Caco-2 (cell line): Measurements from ENCODE around the gene LYPD6. TPM values are rescaled to one million over a fixed set of nuclear protein-coding genes. Genes with fewer than 3 reads are reported as not detected.

Experiments
- BruUV-seq: library from RNA; stranded (reverse); fragments of 400-500 nt; replicated peaks from 2 replicates; lab custom pipeline; 2021; lab: Mats Ljungman, UMichigan
- CTCF ChIA-PET: fragments of 300-600 bp; sonication (Branson Sonifier 250); formaldehyde crosslinking; loops from one replicate; lab custom pipeline; 2022; ENCODE audit warnings: antibody characterized with exemption; lab: Charles Lee
- POLR2A ChIA-PET: fragments of 300-600 bp; sonication (Branson Sonifier 250); formaldehyde crosslinking; loops from one replicate; lab custom pipeline; 2022; ENCODE audit warnings: antibody characterized with exemption; lab: Charles Lee
- DNase-seq, 2 experiments: peaks; one replicate each; pipeline versions ENCODE4 v3.0.0 to v3.0.0-alpha.2; 2020 to 2022
- H3K27me3 ChIP-seq: replicated peaks from 2 replicates; pipeline ENCODE4 v1.6.0; 2011; ENCODE audit warnings: low read length; ENCODE audit not compliant: control insufficient read depth, insufficient read depth
- H3K36me3 ChIP-seq: 2 replicates; pipeline ENCODE4 v1.5.1; 2011; ENCODE audit warnings: low read length; ENCODE audit not compliant: control insufficient read depth, insufficient read depth
- H3K4me1 ChIP-seq: fragments of 250-450 bp; sonication (Bioruptor Pico); 2 replicates; pipeline ENCODE4 v1.5.1; 2020; ENCODE audit warnings: mild to moderate bottlenecking
- H3K4me3 ChIP-seq: 2 replicates; pipeline ENCODE4 v1.5.1; 2011; ENCODE audit warnings: low read depth, mild to moderate bottlenecking, control low read depth, low read length
- H3K9me3 ChIP-seq: fragments of 250-450 bp; sonication (Bioruptor Pico); 2 replicates; pipeline ENCODE4 v1.5.1; 2020; ENCODE audit warnings: mild to moderate bottlenecking, moderate library complexity
- H3K27ac Mint-ChIP-seq: one replicate; pipeline ENCODE4 v1.8.0; 2022; ENCODE audit warnings: mixed read lengths; ENCODE audit not compliant: unreplicated experiment
- H3K27me3 Mint-ChIP-seq: one replicate; pipeline ENCODE4 v1.8.0; 2022; ENCODE audit warnings: mixed read lengths; ENCODE audit not compliant: insufficient read depth, unreplicated experiment
- H3K36me3 Mint-ChIP-seq: one replicate; pipeline ENCODE4 v1.8.0; 2022; ENCODE audit warnings: mild to moderate bottlenecking, mixed read lengths; ENCODE audit not compliant: insufficient read depth, unreplicated experiment
- H3K4me1 Mint-ChIP-seq: one replicate; pipeline ENCODE4 v1.8.0; 2022; ENCODE audit warnings: low read depth, mixed read lengths; ENCODE audit not compliant: unreplicated experiment
- H3K4me3 Mint-ChIP-seq: one replicate; pipeline ENCODE4 v1.8.0; 2022; ENCODE audit warnings: mild to moderate bottlenecking, moderate library complexity, mixed read lengths; ENCODE audit not compliant: unreplicated experiment
- H3K9me3 Mint-ChIP-seq: one replicate; pipeline ENCODE4 v1.8.0; 2022; ENCODE audit warnings: mixed read lengths; ENCODE audit not compliant: unreplicated experiment
- CTCF ChIP-seq, 2 experiments: fragments of 200-600 bp in 1 of 2; IDR thresholded peaks; 1 replicate in 1 of 2; 2 replicates in 1 of 2; pipeline versions ENCODE4 v1.5.1 to v1.8.0; 2011 to 2022; ENCODE audit warnings: antibody characterized with exemption in 1 of 2, control low read depth in 1 of 2, inconsistent platforms in 1 of 2, low read depth in 1 of 2, low read length in 1 of 2, mild to moderate bottlenecking in 1 of 2, moderate library complexity in 1 of 2; ENCODE audit not compliant: insufficient read depth in 1 of 2, severe bottlenecking in 1 of 2, unreplicated experiment in 1 of 2
- intact Hi-C: fragments of 100-400 bp; cut with micrococcal nuclease; formaldehyde crosslinking; loops from one replicate; pipeline ENCODE4 v1.10.0; 2022; ENCODE audit not compliant: unreplicated experiment
- total RNA-seq: library from RNA; stranded (reverse); gene quantifications from 2 replicates; pipeline ENCODE4 v1.2.3, GENCODE V29; 2022

Gene LYPD6
- total RNA-seq, 1 experiment from 2014 or later, result 9.0 TPM

- Histone ChIP-seq H3K4me3 (no peak overlapping the region), H3K9me3 (0 out of 2 replicates have a peak, but pooled peaks cover 5% of the 10 kb centered on the region), H3K4me1 (peaks cover 56% of the 10 kb centered on the region), H3K27me3 (no peaks in the 10 kb centered on the region), H3K36me3 (no peaks in the 10 kb centered on the region; the same call in 1 of the 2 replicates)
- intact Hi-C loops, result loop anchor here (1.0 kb wide), 1 partner anchor 43 kb away; no protein-coding TSS in a partner anchor
- CTCF ChIA-PET, result no interaction called here
- H3K4me1 Mint-ChIP-seq, result peaks cover 41% of the 10 kb centered on the region
- H3K4me3 Mint-ChIP-seq, result peak overlapping the region; percentile 2
- TSS peak; percentile 91 for BruUV-seq
- H3K36me3 Mint-ChIP-seq, result peaks cover 4% of the 10 kb centered on the region
- no peak for TF ChIP-seq CTCF (IDR thresholded peaks at IDR 0.05; ENCODE audit: insufficient read depth in 1 of 2, low read depth in 1 of 2, low read length in 1 of 2, severe bottlenecking in 1 of 2, unreplicated experiment in 1 of 2)
- DNase-seq, result peak in 1 of 2 experiments; percentile 43
- peak overlapping the region; percentile 71 for H3K27ac Mint-ChIP-seq
- no peaks in the 10 kb centered on the region for H3K27me3 Mint-ChIP-seq
- H3K9me3 Mint-ChIP-seq, result no peaks in the 10 kb centered on the region
- POLR2A ChIA-PET, result no interaction called here
These were observed 92.6 kb downstream of the LYPD6 start for GRCh38 chr2:149422991-149423338.

DNA sequence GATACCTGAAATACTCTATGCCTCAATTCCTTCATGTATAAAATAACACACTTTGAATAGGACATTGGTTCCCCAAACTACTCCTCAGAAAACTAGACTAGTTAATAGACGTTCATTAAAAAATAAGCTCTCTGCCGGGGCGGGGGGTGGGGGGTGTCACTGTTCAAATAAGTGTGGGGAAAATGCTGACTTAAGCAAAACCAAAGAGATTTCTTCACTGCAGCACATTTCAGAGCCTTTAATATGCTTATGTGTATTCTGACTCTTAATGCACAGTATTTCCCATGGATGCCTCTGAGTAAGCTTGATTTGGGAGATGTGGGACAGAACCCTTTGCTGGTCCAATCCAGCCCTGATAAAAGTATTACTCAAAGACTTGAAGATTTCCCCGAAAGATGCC, 93.2 kb downstream of the LYPD6 start:
- Mint-ChIP-seq H3K27me3 (no peaks in the 10 kb centered on the region), H3K4me1 (peaks cover 36% of the 10 kb centered on the region), H3K9me3 (no peaks in the 10 kb centered on the region), H3K27ac (peak overlapping the region; percentile 52), H3K36me3 (peaks cover 4% of the 10 kb centered on the region), H3K4me3 (no peak overlapping the region)
- no TSS peak for BruUV-seq
- Histone ChIP-seq H3K36me3 (no peaks in the 10 kb centered on the region; the same call in 1 of the 2 replicates), H3K27me3 (no peaks in the 10 kb centered on the region), H3K9me3 (0 out of 2 replicates have a peak, but pooled peaks cover 5% of the 10 kb centered on the region), H3K4me1 (peaks cover 50% of the 10 kb centered on the region), H3K4me3 (no peak overlapping the region)
- POLR2A ChIA-PET, result no interaction called here
- intact Hi-C loops, result no loop called here
- TF ChIP-seq CTCF (IDR thresholded peaks at IDR 0.05; ENCODE audit: insufficient read depth in 1 of 2, low read depth in 1 of 2, low read length in 1 of 2, severe bottlenecking in 1 of 2, unreplicated experiment in 1 of 2), result no peak
- DNase-seq, result no peak
- CTCF ChIA-PET, result no interaction called here

DNA sequence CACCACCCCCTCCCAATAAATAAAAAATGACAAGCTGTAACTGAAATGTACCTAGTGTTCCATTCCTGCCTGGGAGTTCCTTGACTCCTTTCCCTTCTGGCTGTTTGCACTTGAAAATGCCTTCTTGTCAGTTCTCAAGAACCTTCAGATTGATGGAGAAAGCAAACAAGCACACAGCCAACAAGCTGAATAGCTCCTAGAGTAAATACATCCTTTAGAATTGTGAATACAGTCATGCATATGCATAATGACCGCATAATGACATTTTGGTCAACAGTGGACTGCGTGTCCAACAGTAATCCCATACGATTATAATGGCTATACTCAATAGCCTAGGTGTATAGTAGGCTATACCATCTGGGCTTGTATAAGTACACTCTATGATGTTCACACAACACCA, 97.0 kb downstream of the LYPD6 start:
- no peaks in the 10 kb centered on the region for H3K36me3 Mint-ChIP-seq
- no peak overlapping the region for H3K27ac Mint-ChIP-seq

More for the DNA sequence above, 97.0 kb downstream of the LYPD6 start:
- H3K27me3 Mint-ChIP-seq, result no peaks in the 10 kb centered on the region
- BruUV-seq, result no TSS peak
- H3K9me3 Mint-ChIP-seq, result no peaks in the 10 kb centered on the region
- Histone ChIP-seq H3K36me3 (no peaks in the 10 kb centered on the region; the same call in 1 of the 2 replicates), H3K9me3 (0 out of 2 replicates have a peak, but pooled peaks cover 5% of the 10 kb centered on the region), H3K4me1 (peaks cover 27% of the 10 kb centered on the region), H3K27me3 (no peaks in the 10 kb centered on the region), H3K4me3 (no peak overlapping the region)
- TF ChIP-seq CTCF (IDR thresholded peaks at IDR 0.05; ENCODE audit: insufficient read depth in 1 of 2, low read depth in 1 of 2, low read length in 1 of 2, severe bottlenecking in 1 of 2, unreplicated experiment in 1 of 2), result no peak
- DNase-seq, result no peak
- CTCF ChIA-PET, result no interaction called here
- H3K4me3 Mint-ChIP-seq, result no peak overlapping the region
- intact Hi-C loops, result no loop called here
- POLR2A ChIA-PET, result no interaction called here
- peaks cover 28% of the 10 kb centered on the region for H3K4me1 Mint-ChIP-seq
